NCI-H2029 treated with DMSO at 0.1 percent for 48 hours (cell line): Measurements from ENCODE around the gene PTPRN2.

Experiments used
- DNase-seq: peaks from one replicate; lab custom pipeline; 2025; lab: John Stamatoyannopoulos, UW

The PTPRN2 gene

GRCh38 chr7:157585113-157585861 lies 1002.3 kb downstream of the PTPRN2 start:
- no peak for DNase-seq

DNA sequence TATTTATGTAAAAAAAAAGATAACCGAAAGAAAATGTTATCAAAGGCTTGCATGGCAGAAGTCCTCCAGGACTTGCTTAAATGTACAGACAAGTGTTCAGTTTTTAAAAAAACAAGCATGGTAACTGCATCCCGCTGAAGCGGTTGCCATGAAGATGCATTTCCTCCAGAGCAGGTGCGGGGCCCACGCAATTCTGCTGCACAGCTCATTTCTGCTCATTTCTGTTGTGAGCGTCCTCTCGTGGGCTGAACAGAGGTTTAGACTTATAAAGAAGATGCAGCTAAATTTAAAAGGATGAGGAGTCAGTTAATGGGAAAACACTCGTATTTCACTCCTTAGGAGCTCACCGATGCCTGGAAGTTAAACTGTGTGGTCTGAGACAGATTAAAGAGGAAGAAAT lies 1003.2 kb downstream of the PTPRN2 start:
- no peak for DNase-seq

GRCh38 chr7:157581740-157582139 lies 1005.9 kb downstream of the PTPRN2 start:
- no peak for DNase-seq

DNA sequence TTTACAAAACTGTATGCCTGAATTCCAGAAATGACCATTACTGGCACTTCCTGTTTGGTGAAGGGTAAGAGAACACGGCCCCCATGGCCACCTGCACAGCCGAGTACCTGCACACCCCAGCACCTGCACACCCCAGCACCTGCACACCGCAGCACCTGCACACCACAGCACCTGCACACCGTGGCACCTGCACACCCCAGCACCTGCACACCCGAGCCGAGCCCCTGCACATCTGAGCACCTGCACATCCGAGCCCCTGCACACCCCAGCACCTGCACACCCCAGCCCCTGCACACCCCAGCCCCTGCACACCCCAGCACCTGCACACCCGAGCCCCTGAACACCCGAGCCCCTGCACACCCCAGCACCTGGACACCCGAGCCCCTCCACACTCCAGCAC lies 1007.3 kb downstream of the PTPRN2 start:
- DNase-seq, result no peak

GRCh38 chr7:157579425-157579824 lies 1008.2 kb downstream of the PTPRN2 start:
- DNase-seq, result no peak

DNA sequence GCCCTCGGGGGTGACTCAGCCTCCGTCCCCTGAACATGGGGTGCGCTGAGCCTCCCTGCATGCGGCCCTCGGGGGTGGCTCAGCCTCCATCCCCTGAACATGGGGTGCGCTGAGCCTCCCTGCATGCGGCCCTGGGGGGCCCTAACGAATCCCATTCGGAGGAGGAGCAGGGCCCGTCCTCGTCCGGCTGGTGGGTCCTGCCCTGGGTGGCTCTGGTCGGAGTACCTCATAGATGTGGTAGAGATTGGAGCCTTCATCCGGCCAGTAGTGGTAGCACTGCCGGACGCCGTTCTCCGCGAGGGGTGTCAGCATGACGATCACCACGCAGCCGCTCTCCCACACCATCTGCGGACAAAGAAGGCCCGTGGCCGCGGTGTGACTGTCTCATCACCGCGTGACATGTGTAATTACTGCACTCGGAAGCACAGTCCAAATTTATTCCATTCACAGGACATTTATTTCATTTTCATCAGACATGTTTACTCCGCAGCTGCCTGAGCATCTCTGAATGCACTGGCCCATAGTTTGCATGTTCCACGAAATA lies 1009.8 kb downstream of the PTPRN2 start:
- no peak for DNase-seq

- DNase-seq, result no peak
These were observed 1010.6 kb downstream of the PTPRN2 start for GRCh38 chr7:157577061-157577460.

DNA sequence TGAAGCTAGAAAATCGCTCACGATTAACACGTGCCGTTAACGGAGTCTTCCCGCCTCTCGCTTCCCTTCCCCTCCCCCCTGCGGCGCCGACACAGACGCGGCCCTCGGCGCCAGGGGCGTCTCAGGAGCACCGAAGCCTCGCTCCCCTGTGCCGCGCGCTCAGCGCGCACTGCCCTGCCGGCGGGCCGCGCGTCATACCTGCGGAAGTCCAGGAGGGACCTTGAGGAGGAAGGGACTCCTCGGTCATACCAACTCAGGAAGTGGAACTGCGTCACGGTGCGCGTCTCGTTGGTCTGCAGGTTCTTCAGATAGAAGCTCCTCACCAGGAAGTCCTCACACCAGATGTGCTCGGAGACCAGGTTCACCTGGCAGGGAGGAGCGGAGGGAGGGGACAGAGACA lies 1011.2 kb downstream of the PTPRN2 start:
- DNase-seq, result peak; percentile 85

DNA sequence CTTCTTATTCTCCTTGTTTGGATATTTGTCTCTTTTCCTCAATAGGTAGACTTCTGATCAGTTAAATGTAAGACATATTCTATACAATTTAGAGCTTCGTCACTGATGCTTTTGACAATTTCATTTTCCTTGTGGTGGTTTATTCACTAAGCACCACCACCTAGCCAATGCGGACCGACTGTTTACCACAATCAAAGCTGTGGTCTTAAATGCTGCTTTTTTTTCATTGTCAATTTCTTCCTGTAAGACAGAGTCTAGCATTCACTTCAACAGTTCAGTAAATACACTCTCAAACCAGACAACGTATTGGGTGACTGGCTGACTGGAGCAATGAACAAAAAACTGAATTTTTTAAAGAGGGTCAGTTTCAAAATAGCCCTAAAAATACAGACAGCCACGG lies 1011.8 kb downstream of the PTPRN2 start:
- no peak for DNase-seq

DNA sequence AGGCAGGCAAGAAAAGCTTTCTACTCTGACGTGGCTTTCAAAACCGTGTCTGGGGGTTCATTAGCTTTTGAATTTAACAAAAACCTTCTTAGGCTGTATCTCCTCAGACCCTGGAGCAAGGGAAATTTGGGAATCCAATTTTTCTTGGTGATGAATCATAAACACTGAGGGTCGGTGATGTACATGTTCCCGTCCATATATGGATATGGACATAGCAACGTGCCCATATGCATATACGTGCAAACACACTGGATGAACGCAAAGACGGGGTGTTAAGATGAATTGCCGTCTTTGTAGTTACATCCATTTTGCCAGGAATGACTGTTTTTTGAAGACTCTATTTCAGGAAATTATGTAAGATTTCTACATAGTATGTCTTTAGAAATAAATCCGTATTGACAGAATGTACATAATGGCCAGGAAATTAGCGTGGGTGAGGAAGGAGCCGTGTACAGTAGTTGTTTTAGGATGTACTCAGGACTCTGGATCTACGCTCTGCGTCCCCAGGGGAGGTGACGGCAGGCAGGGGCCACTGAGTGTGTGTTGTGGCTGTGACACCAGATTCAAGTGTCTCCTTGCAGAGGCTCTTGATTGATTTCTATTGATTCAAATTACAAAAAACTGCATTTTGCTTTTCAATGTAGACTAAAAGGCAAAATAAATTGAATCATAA lies 1012.6 kb downstream of the PTPRN2 start:
- DNase-seq, result no peak

DNA sequence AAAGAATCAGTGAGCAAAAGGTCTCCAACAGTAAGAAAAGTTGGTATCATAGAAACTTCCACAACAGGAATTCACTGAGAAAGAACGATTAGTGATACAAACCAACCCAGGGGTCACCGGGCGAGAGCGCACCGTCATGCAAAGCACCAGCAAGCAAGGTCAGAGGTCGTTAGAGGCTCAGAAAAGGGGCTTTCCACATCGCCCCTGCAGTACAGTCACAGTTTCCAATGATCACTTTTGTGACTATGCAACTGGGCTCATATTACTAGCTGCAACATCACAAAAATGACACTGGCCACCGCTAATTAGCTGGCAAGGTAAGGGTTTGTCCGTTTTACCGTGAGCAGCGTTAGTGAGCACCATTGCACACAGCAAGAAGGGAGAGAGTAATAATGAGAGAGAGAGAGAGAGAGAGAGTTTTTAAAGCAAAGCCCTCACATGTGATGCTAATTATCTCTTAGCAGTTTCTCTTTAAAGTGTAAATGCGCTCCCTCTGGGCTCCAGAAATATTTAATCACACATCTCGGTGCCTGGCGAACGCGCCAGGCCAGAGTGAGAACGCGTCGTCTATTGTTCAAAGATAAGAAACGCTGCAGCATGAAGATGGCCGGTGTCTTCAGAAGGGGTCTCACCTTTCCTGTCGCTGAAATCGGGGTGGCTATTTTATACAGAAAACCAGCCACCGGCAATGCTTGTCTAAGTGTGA lies 1013.4 kb downstream of the PTPRN2 start:
- no peak for DNase-seq

- no peak for DNase-seq
These were observed 1014.4 kb downstream of the PTPRN2 start for GRCh38 chr7:157573244-157573643.

DNA sequence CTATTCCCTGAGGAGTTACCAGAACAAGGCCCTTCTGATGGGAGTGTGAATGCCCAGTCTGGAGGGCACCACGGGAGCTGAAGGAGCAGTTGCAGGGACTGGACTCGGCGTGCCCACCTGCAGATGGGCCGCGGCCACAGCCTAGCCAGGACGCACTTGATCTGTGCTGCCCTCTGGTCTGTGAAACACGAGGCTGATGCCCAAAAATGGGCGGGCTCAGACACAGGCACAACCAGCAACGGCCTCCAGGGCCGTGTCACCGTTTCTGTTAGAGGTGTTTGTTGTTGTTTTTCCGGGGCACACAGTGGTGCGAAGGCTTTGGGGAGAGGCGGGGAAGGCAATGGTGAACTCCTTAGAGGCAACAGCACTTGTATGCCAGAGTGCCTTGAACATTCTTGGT lies 1015.0 kb downstream of the PTPRN2 start:
- no peak for DNase-seq

GRCh38 chr7:157570531-157571200 lies 1017.0 kb downstream of the PTPRN2 start:
- DNase-seq, result no peak

GRCh38 chr7:157569967-157570366 lies 1017.7 kb downstream of the PTPRN2 start:
- DNase-seq, result no peak

- DNase-seq, result no peak
These were observed 1018.6 kb downstream of the PTPRN2 start for GRCh38 chr7:157568770-157569584.

GRCh38 chr7:157568106-157568769 lies 1019.4 kb downstream of the PTPRN2 start:
- no peak for DNase-seq

DNA sequence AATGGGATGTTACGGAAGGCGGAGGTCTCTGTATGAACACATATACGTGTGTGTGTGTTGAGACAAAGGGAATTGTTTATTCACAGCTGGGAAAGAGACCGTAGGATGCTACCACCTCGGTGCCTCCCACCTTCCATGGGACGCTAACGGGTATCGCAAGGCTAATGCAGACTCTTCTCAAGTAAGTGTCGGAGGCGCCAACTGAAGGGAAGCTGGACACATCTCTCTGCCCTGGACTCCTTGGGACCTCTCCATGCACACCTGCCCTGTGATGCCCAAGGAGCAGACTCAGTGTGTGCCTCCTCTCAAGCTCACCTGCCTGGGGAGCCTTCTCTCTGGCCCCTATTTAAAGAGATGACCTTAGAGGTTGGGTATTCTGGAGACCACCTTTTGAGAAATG lies 1020.0 kb downstream of the PTPRN2 start:
- no peak for DNase-seq

DNA sequence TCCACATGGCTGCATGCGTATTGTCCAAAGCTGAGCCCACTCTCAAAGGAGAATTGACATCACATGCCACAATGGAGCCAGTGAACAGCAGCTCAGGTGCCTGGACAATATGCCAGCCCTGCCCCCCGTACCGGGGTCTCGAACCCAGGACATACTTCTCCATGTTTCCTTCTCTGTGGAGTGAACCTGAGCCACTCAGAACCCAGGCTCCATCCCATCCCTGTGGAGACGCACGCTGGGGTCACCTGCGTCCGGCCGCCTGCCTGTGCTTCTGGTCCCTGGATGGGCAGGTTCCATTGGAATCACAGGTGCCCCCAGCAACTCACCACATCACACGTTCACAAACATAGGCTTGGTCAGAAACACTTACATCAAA lies 1021.0 kb downstream of the PTPRN2 start:
- DNase-seq, result no peak

DNA sequence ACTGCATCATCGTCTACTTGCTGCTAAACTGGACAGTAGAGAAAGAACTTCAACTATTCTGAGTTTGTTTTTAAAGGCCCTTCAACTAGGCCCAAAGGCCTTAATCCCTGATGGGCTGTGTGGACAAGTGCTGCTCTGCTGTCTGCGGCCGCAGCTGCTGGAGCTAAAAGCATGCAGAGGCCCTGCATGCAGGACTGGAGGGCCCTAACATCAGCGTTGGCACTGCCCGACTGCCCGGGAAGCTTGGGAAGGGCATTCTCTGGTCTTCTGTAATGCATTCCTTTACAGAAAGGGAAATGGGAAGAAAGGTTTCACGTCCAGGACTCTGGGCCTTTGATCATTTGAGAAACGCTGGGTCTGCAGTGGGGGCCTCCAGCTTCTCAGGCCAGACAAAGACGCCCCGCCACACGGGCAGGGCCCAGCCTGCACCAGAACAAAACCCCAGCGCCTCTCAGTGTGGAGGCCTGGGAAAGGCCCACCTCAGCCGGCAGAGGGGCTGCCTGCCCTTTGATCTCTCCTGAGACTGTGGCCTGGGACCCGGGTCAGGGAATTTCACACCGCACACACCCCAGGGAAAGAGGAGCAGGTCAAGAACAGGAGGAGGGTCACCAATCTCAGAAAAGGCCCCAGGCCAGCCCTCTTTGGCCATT lies 1021.5 kb downstream of the PTPRN2 start:
- no peak for DNase-seq
